Measurements from ENCODE around the gene BDNF. TPM values are rescaled to one million over a fixed set of nuclear protein-coding genes. Genes with fewer than 3 reads are reported as not detected.

BDNF gene
- total and polyA plus RNA-seq, 2 experiments from 2014 or later: 5.1 to 5.2 TPM

DNA sequence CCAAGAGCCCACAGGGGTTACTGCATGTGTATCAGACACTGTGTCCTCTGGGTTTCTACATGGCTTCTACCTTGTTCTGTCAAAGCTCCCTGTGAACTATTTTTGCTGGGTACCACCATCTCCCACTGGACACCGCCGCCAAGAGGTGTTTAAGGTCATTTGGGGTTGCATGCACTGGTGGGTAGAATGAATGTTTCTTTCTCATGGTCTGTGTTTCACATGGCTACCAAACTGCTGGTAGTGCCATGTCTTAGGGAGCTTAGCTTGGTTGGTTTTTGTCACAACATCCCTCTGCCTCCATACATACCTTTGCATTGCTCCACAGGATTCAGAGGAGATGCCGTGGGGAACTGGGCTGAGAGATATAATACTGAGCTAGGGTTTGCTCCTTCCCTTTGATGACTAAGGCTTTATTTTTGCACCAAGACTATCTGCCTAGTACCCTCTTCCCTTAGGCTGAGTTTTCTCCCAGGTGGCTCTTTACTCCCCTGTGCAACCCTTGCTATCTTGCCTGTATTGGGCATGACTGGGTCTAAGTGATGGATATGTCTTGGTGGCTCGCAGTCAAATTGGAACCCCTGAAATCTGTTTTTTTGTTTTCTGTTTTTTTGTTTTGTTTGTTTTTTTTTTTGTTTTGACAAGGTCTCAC lies 73.2 kb downstream of the BDNF start:
- ATAC-seq: peak; percentile 17
- TF ChIP-seq NANOG (IDR thresholded peaks at IDR 0.05; ENCODE audit: borderline replicate concordance): no peak
- TF ChIP-seq REST (IDR thresholded peaks at IDR 0.05; ENCODE audit: unreplicated experiment): no peak
- peak; percentile 88 for TF ChIP-seq POLR2AphosphoS5 (IDR thresholded peaks at IDR 0.05; ENCODE audit: low read depth)
- Histone ChIP-seq H3F3A (replicated peaks; ENCODE audit: low read depth) (peaks cover 43% of the 10 kb centered on the region), H3K27me3 (ENCODE audit: insufficient read depth) (no peaks in the 10 kb centered on the region), H4K20me1 (replicated peaks; ENCODE audit: insufficient read depth) (peaks cover 52% of the 10 kb centered on the region), H3K27ac (ENCODE audit: low read depth) (peak overlapping the region; percentile 91), H3K36me3 (ENCODE audit: insufficient read depth) (peaks cover 48% of the 10 kb centered on the region), H3K4me2 (peak overlapping the region; percentile 88; the same call in 1 of the 2 replicates), H3K9me2 (ENCODE audit: insufficient read depth) (no peaks in the 10 kb centered on the region), H3K79me2 (replicated peaks; ENCODE audit: insufficient read depth) (peaks cover 27% of the 10 kb centered on the region), H2AFZ (no peak overlapping the region), H3K4me1 (ENCODE audit: insufficient read depth) (peaks cover 44% of the 10 kb centered on the region), H3K4me3 (no peak overlapping the region)
- Mint-ChIP-seq H3K4me3 (peak overlapping the region; percentile 18; the same call in 1 of the 3 replicates), H3K27ac (peak overlapping the region; percentile 59), H3K36me3 (ENCODE audit: low read depth) (peaks cover 96% of the 10 kb centered on the region), H3K9me3 (peaks cover 5% of the 10 kb centered on the region; the same call in 2 of the 3 replicates), H3K27me3 (ENCODE audit: insufficient read depth, low read depth, poor library complexity) (peaks cover 54% of the 10 kb centered on the region), H3K4me1 (peaks cover 83% of the 10 kb centered on the region)
- DNase-seq (ENCODE audit: low spot score): peak; percentile 27

DNA sequence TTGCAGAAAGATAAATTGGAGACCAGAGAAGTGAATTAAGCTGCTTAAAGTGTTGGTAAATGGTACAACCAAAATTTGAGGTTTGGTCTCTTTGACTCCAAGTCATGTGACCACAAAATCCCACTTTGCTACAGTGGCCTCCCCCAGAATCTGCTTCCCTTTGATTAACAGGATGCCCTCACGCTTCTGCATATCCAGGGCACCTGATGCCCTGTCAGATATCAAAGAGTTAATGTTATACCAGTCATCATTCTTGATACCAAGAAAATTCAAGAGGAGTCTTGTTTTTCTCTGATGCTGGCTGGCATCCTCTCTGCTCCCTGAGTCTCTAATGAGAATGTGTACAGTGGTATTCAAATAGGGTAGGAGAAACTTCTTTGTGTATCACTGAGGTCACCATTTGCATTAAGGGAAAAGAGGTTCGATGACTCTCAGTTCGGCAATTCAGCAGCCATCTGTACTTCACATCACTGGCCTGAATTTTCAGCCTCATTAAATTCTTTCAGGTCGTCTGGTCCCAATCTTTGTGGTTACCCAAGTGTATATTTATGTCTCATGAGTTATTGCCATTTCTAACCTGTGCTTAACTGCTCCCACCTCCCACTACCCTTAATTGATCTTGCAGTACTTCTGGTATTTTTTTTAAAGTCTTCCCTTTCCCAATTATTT lies 73.9 kb downstream of the BDNF start:
- H3K79me2 ChIP-seq (replicated peaks; ENCODE audit: insufficient read depth): peaks cover 21% of the 10 kb centered on the region
- peak overlapping the region; percentile 59; the same call in 1 of the 2 replicates for H3K27ac Mint-ChIP-seq
- H3F3A ChIP-seq (replicated peaks; ENCODE audit: low read depth): peaks cover 46% of the 10 kb centered on the region
- DNase-seq (ENCODE audit: low spot score) (no peak), ATAC-seq (peak; percentile 2; the same call in 2 of the 3 replicates)
- H3K9me3 Mint-ChIP-seq: peaks cover 1% of the 10 kb centered on the region; the same call in 1 of the 3 replicates
- H3K4me1 ChIP-seq (ENCODE audit: insufficient read depth): peaks cover 50% of the 10 kb centered on the region
- no peaks in the 10 kb centered on the region for H3K9me2 ChIP-seq (ENCODE audit: insufficient read depth)
- H3K27me3 ChIP-seq (ENCODE audit: insufficient read depth): no peaks in the 10 kb centered on the region
- H3K36me3 Mint-ChIP-seq (ENCODE audit: low read depth): peaks cover 96% of the 10 kb centered on the region
- peaks cover 54% of the 10 kb centered on the region for H3K36me3 ChIP-seq (ENCODE audit: insufficient read depth)
- H3K4me1 Mint-ChIP-seq: peaks cover 85% of the 10 kb centered on the region
- peaks cover 50% of the 10 kb centered on the region for H3K27me3 Mint-ChIP-seq (ENCODE audit: insufficient read depth, low read depth, poor library complexity)
- peaks cover 58% of the 10 kb centered on the region for H4K20me1 ChIP-seq (replicated peaks; ENCODE audit: insufficient read depth)
- no peak overlapping the region for H3K4me3 ChIP-seq
- H3K4me3 Mint-ChIP-seq: no peak overlapping the region
- TF ChIP-seq POLR2AphosphoS5 (IDR thresholded peaks at IDR 0.05; ENCODE audit: low read depth) (peak; percentile 21; the same call in 1 of the 2 replicates), ZNF114 (CRISPR knock-in tag; IDR thresholded peaks at IDR 0.05) (no peak)
- peak overlapping the region; percentile 91 for H3K27ac ChIP-seq (ENCODE audit: low read depth)
- H3K4me2 ChIP-seq: peak overlapping the region; percentile 47; the same call in 1 of the 2 replicates
- H2AFZ ChIP-seq: no peak overlapping the region

Measured in GM23338 (cell line).